H1 (cell line): Measurements from ENCODE around the gene SLC17A5. TPM values are rescaled to one million over a fixed set of nuclear protein-coding genes. Genes with fewer than 3 reads are reported as not detected.

ENCODE experiments used
- CTCF ChIA-PET: fragments of 300-600 bp; sonication (Branson Sonifier 250); formaldehyde crosslinking; loops from one replicate; lab custom pipeline; 2021; ENCODE audit not compliant: partially characterized antibody; lab: Charles Lee
- POLR2A ChIA-PET: fragments of 300-600 bp; sonication (Branson Sonifier 250); formaldehyde crosslinking; loops from one replicate; lab custom pipeline; 2021; ENCODE audit warnings: inconsistent platforms; ENCODE audit not compliant: partially characterized antibody; lab: Charles Lee
- DNase-seq, 2 experiments: peaks; one replicate each; pipeline versions ENCODE4 v3.0.0 to v3.0.0-alpha.2; 2010 to 2022; ENCODE audit warnings: low spot score in 2 of 2, low read depth in 1 of 2, mixed read lengths in 1 of 2
- FAIRE-seq: peaks from 2 replicates; lab custom pipeline; 2011; peaks lifted over from hg19 to GRCh38; lab: Jason Lieb, UNC
- H2AFZ ChIP-seq: 2 replicates; pipeline ENCODE4 v1.8.1; 2012; ENCODE audit warnings: low read length, inconsistent platforms
- H2AK5ac ChIP-seq: 2 replicates; pipeline ENCODE4 v1.6.1; 2013; ENCODE audit warnings: low read depth, low read length
- H2BK120ac ChIP-seq: replicated peaks from 2 replicates; pipeline ENCODE3; 2013; ENCODE audit warnings: low read depth, low read length, inconsistent platforms
- H2BK12ac ChIP-seq: 2 replicates; pipeline ENCODE4 v1.6.1; 2013; ENCODE audit warnings: low read depth, low read length
- H2BK15ac ChIP-seq: 2 replicates; pipeline ENCODE4 v1.6.1; 2013; ENCODE audit warnings: low read length
- H2BK20ac ChIP-seq: 2 replicates; pipeline ENCODE4 v1.6.1; 2013; ENCODE audit warnings: low read length
- H2BK5ac ChIP-seq: 2 replicates; pipeline ENCODE4 v1.6.1; 2013; ENCODE audit warnings: low read depth, low read length
- H3K14ac ChIP-seq: 2 replicates; pipeline ENCODE4 v1.6.1; 2013; ENCODE audit warnings: inconsistent platforms; ENCODE audit not compliant: insufficient read length
- H3K18ac ChIP-seq: 2 replicates; pipeline ENCODE4 v1.6.1; 2013; ENCODE audit warnings: low read length; ENCODE audit errors: extremely low read depth
- H3K23ac ChIP-seq: 2 replicates; pipeline ENCODE4 v1.6.1; 2013; ENCODE audit warnings: inconsistent platforms; ENCODE audit not compliant: insufficient read length
- H3K23me2 ChIP-seq: 2 replicates; pipeline ENCODE4 v1.6.1; 2013; ENCODE audit warnings: low read depth, low read length
- H3K27ac ChIP-seq: 2 replicates; pipeline ENCODE4 v1.6.1; 2011; ENCODE audit warnings: low read depth, low read length, inconsistent platforms
- H3K27me3 ChIP-seq, 4 experiments: replicated peaks in 1 of 4; 1 replicate in 1 of 4; 2 replicates in 3 of 4; pipeline versions ENCODE4 v1.6.1 to v1.8.1; 2011 to 2013; ENCODE audit warnings: low read length in 3 of 4, mild to moderate bottlenecking in 3 of 4, inconsistent platforms in 2 of 4, mixed read lengths in 2 of 4, moderate library complexity in 1 of 4; ENCODE audit not compliant: control insufficient read depth in 3 of 4, insufficient read depth in 3 of 4; ENCODE audit errors: extremely low read depth in 1 of 4
- H3K36me3 ChIP-seq, 4 experiments: 2 replicates each; pipeline versions ENCODE4 v1.6.1 to v1.8.1; 2011 to 2013; ENCODE audit warnings: mild to moderate bottlenecking in 4 of 4, low read length in 3 of 4, moderate library complexity in 2 of 4, control low read depth in 1 of 4, inconsistent platforms in 1 of 4; ENCODE audit not compliant: insufficient read depth in 4 of 4, control insufficient read depth in 2 of 4
- H3K4ac ChIP-seq: replicated peaks from 2 replicates; pipeline ENCODE3; 2013; ENCODE audit warnings: low read length, low read depth, mixed read lengths, inconsistent platforms; ENCODE audit not compliant: insufficient read length
- H3K4me1 ChIP-seq, 4 experiments: replicated peaks in 1 of 4; 1 replicate in 1 of 4; 2 replicates in 3 of 4; pipeline versions ENCODE4 v1.6.1 to v1.8.1; 2011 to 2013; ENCODE audit warnings: low read length in 3 of 4, inconsistent platforms in 2 of 4, mixed read lengths in 1 of 4; ENCODE audit not compliant: insufficient read depth in 4 of 4, control insufficient read depth in 3 of 4
- H3K4me2 ChIP-seq, 2 experiments: 2 replicates each; pipeline versions ENCODE4 v1.6.1 to v1.8.1; 2011 to 2013; ENCODE audit warnings: low read depth in 2 of 2, low read length in 2 of 2, control low read depth in 1 of 2, inconsistent platforms in 1 of 2, mild to moderate bottlenecking in 1 of 2; ENCODE audit not compliant: insufficient read depth in 1 of 2
- H3K4me3 ChIP-seq, 4 experiments: fragments of 200-600, 300-600 bp in 1 of 4; sonication (generic), shearing (Covaris generic), sonication (Bioruptor Twin) in 1 of 4; 2 replicates each; pipeline versions ENCODE4 v1.5.1 to v1.8.1; 2011 to 2016; ENCODE audit warnings: low read length in 4 of 4, low read depth in 3 of 4, control low read depth in 2 of 4, inconsistent platforms in 2 of 4, mild to moderate bottlenecking in 2 of 4, mixed read lengths in 1 of 4, moderate library complexity in 1 of 4; ENCODE audit not compliant: insufficient read depth in 2 of 4; ENCODE audit errors: extremely low read depth in 1 of 4
- H3K56ac ChIP-seq: replicated peaks from 2 replicates; pipeline ENCODE3; 2013; ENCODE audit warnings: low read depth, mild to moderate bottlenecking, mixed read lengths, low read length, inconsistent platforms; ENCODE audit not compliant: insufficient read length
- H3K79me1 ChIP-seq: 2 replicates; pipeline ENCODE4 v1.6.1; 2013; ENCODE audit warnings: low read depth, low read length, control low read depth
- H3K79me2 ChIP-seq, 2 experiments: 2 replicates each; pipeline versions ENCODE4 v1.6.1 to v1.8.1; 2012 to 2013; ENCODE audit warnings: low read length in 2 of 2, mild to moderate bottlenecking in 2 of 2, inconsistent platforms in 1 of 2; ENCODE audit not compliant: insufficient read depth in 2 of 2, control insufficient read depth in 1 of 2
- H3K9ac ChIP-seq, 4 experiments: replicated peaks in 1 of 4; 1 replicate in 1 of 4; 2 replicates in 3 of 4; pipeline versions ENCODE4 v1.6.1 to v1.8.1; 2011 to 2013; ENCODE audit warnings: low read depth in 3 of 4, low read length in 3 of 4, control low read depth in 2 of 4, mild to moderate bottlenecking in 2 of 4, moderate library complexity in 2 of 4, inconsistent platforms in 1 of 4; ENCODE audit errors: extremely low read depth in 1 of 4
- H3K9me3 ChIP-seq, 2 experiments: 2 replicates each; pipeline versions ENCODE4 v1.6.1 to v1.8.1; 2012 to 2013; ENCODE audit warnings: mild to moderate bottlenecking in 2 of 2, moderate library complexity in 2 of 2, control low read depth in 1 of 2, inconsistent platforms in 1 of 2, low read depth in 1 of 2, low read length in 1 of 2, mixed read lengths in 1 of 2; ENCODE audit not compliant: insufficient read depth in 2 of 2
- H4K20me1 ChIP-seq, 2 experiments: replicated peaks in 1 of 2; 2 replicates each; pipeline versions ENCODE3 to v1.8.1; 2011 to 2013; ENCODE audit warnings: inconsistent platforms in 2 of 2, low read length in 2 of 2, mild to moderate bottlenecking in 1 of 2; ENCODE audit not compliant: insufficient read depth in 2 of 2, control insufficient read depth in 1 of 2
- H4K5ac ChIP-seq: 2 replicates; pipeline ENCODE4 v1.6.1; 2013; ENCODE audit warnings: low read length, low read depth, mixed read lengths, inconsistent platforms; ENCODE audit not compliant: insufficient read length
- H4K8ac ChIP-seq: 2 replicates; pipeline ENCODE4 v1.8.0; 2013; ENCODE audit warnings: mild to moderate bottlenecking, moderate library complexity, low read length, inconsistent platforms; ENCODE audit not compliant: insufficient read depth; ENCODE audit errors: extremely low read depth
- H4K91ac ChIP-seq: replicated peaks from 2 replicates; pipeline ENCODE3; 2013; ENCODE audit warnings: low read length, mixed read lengths, inconsistent platforms; ENCODE audit not compliant: insufficient read length
- EGR1 ChIP-seq: IDR thresholded peaks from 2 replicates; pipeline ENCODE4 v1.6.1; 2011; ENCODE audit warnings: low read depth, low read length, borderline replicate concordance
- RBBP5 ChIP-seq: IDR thresholded peaks from 2 replicates; pipeline ENCODE4 v1.7.1; 2012; ENCODE audit warnings: low read depth, mild to moderate bottlenecking, inconsistent platforms, low read length, moderate library complexity, borderline replicate concordance
- SP1 ChIP-seq: IDR thresholded peaks from 2 replicates; pipeline ENCODE4 v1.6.1; 2011; ENCODE audit warnings: low read depth, low read length
- SP2 ChIP-seq: IDR thresholded peaks from 2 replicates; pipeline ENCODE4 v1.6.1; 2012; ENCODE audit warnings: mild to moderate bottlenecking, low read length, inconsistent platforms
- WGBS, 2 experiments: shearing (Covaris generic) in 1 of 2; methylation state at CpG; one replicate each; pipeline versions ENCODE4 v1.1.6 to v1.1.7; 2013 to 2015; ENCODE audit warnings: low lambda C conversion rate in 2 of 2, mixed read lengths in 2 of 2, inconsistent platforms in 1 of 2, low coverage in 1 of 2, missing lambda C conversion rate in 1 of 2; ENCODE audit not compliant: insufficient replicate concordance in 2 of 2, insufficient coverage in 1 of 2, insufficient read length in 1 of 2; ENCODE audit errors: extremely low coverage in 1 of 2, missing lambda C conversion rate in 1 of 2; 5-methylcytosine and 5-hydroxymethylcytosine counted together
- polyA plus RNA-seq, 7 experiments: library from polyadenylated mRNA; depleted of rRNA in 3 of 7; stranded (reverse) in 5 of 7; unstranded in 2 of 7; fragments of >200 nt in 5 of 7; fragments of 200-250 nt in 2 of 7; gene quantifications; 1 replicate in 5 of 7; 2 replicates in 1 of 7; 4 replicates in 1 of 7; pipeline versions ENCODE4 v1.2.1 to v1.2.3, GENCODE V29; 2011 to 2013; ENCODE audit warnings: missing spikeins in 2 of 7, mixed read lengths in 2 of 7
- total RNA-seq: library from RNA; stranded (reverse); fragmentation: NEBNext Ultra II Directional; extraction: Animal tissue kit (Norgen Biotek cat#: 25700); gene quantifications from 2 replicates; pipeline ENCODE4 v1.2.1, GENCODE V29; 2021

The SLC17A5 gene
- total and polyA plus RNA-seq, 2 of the 8 experiments (the other 6 are each of a cell fraction or from before 2014, with no cell fraction given), result 11.0 to 11.9 TPM

DNA sequence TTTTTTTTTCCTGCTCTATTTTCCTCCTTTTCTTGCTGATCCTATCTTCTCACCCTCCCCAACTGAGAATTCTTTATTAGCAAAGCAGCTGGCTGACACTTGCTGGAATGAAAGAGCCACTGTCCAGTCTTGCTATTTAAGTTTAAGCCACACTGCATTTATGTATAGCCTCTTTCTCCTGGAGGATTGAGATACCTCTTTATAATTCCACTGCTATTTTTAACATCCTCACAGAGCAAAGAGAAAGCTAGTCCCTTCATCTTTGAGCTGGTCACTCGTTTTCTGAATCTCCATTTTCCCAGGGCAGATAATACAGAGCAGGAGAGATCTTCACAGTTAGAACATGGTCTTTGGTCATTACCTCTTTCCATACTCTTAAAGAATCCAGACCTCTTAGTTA, 97.0 kb downstream of the SLC17A5 start:
- no peak overlapping the region for H4K5ac ChIP-seq
- DNase-seq (no peak), FAIRE-seq (no peak)
- no peak overlapping the region for H3K27ac ChIP-seq
- no peak overlapping the region for H2BK15ac ChIP-seq
- H2BK20ac ChIP-seq, result no peak overlapping the region
- no peaks in the 10 kb centered on the region for H3K23me2 ChIP-seq
- no peaks in the 10 kb centered on the region for H3K79me2 ChIP-seq
- peaks cover 0 to 7% (median 4%) of the 10 kb centered on the region in 4 experiments; a peak in 4 of 7 replicates for H3K4me1 ChIP-seq
- ChIA-PET POLR2A (interaction anchor here (1.0 to 45.0 kb wide), 3 partner anchors 10 to 35 kb away, joined by 3 to 1482 read pairs (median 21); partner anchors contain the start of gene EEF1A1), CTCF (interaction anchor here (0.9 to 4.2 kb wide), 4 partner anchors 8 to 55 kb away, joined by 3 to 25 read pairs (median 22); no protein-coding TSS in a partner anchor)
- no peaks in the 10 kb centered on the region for H4K20me1 ChIP-seq
- no peak overlapping the region for H4K91ac ChIP-seq
- no peak overlapping the region for H3K18ac ChIP-seq
- no peaks in the 10 kb centered on the region for H3K36me3 ChIP-seq
- 88% methylated on average over 1 of the region's 1 CpG; no CpG with 5 or more reads in 1 of the 2 experiments for WGBS, 2 experiments
- no peak overlapping the region for H3K4me2 ChIP-seq
- no peak overlapping the region for H3K14ac ChIP-seq
- no peaks in the 10 kb centered on the region for H3K27me3 ChIP-seq
- H2BK12ac ChIP-seq, result no peak overlapping the region
- H3K56ac ChIP-seq, result no peak overlapping the region
- H3K9me3 ChIP-seq, result no peaks in the 10 kb centered on the region
- no peak overlapping the region for H3K23ac ChIP-seq
- no peak overlapping the region for H3K9ac ChIP-seq
- no peak overlapping the region for H3K4me3 ChIP-seq
- H2BK5ac ChIP-seq, result no peak overlapping the region
- H3K4ac ChIP-seq, result no peak overlapping the region
- no peaks in the 10 kb centered on the region for H3K79me1 ChIP-seq
- no peak overlapping the region for H2BK120ac ChIP-seq
- no peak overlapping the region for H4K8ac ChIP-seq
- H2AK5ac ChIP-seq, result no peak overlapping the region
- H2AFZ ChIP-seq, result no peak overlapping the region
- no peak for TF ChIP-seq SP1
- no peak for TF ChIP-seq RBBP5
- no peak for TF ChIP-seq EGR1
- TF ChIP-seq SP2, result no peak
